Naive thymus-derived CD4-positive, alpha-beta T cell (primary cell): ENCODE results near the gene ATP8B3. TPM values are rescaled to one million over a fixed set of nuclear protein-coding genes. Genes with fewer than 3 reads are reported as not detected.

Source experiments
- ATAC-seq: fragments of 150-1000 bp; cut with Tn5 transposase; 2 replicates; pipeline ENCODE4 v1.10.0; 2021; ENCODE audit warnings: mild to moderate bottlenecking, moderate library complexity
- CTCF ChIA-PET: fragments of 350-600 bp; sonication (Branson Sonifier 250); formaldehyde crosslinking; loops from one replicate; lab custom pipeline; 2021; ENCODE audit warnings: antibody characterized with exemption; lab: Charles Lee
- POLR2A ChIA-PET: fragments of 350-600 bp; sonication (Branson Sonifier 250); formaldehyde crosslinking; loops from one replicate; lab custom pipeline; 2021; ENCODE audit warnings: antibody characterized with exemption, inconsistent platforms; lab: Charles Lee
- DNase-seq, 9 donors: peaks; one replicate each; pipeline versions ENCODE4 v3.0.0 to v3.0.0-alpha.2; 2020 to 2022; ENCODE audit warnings: mixed read lengths in 1 of 9
- H3K27ac ChIP-seq: one replicate; pipeline ENCODE4 v1.7.0; 2013; ENCODE audit warnings: mild to moderate bottlenecking, low read depth, low read length, moderate library complexity
- H3K27me3 ChIP-seq, 2 donors: one replicate each; pipeline ENCODE4 v1.7.0; 2013; ENCODE audit warnings: low read length in 2 of 2, mild to moderate bottlenecking in 2 of 2, moderate library complexity in 2 of 2; ENCODE audit not compliant: control insufficient read depth in 2 of 2, insufficient read depth in 2 of 2
- H3K36me3 ChIP-seq, 3 experiments: 1 replicate in 2 of 3; 2 replicates in 1 of 3; pipeline ENCODE4 v1.7.0; 2013; ENCODE audit warnings: low read length in 3 of 3, mild to moderate bottlenecking in 3 of 3, moderate library complexity in 1 of 3; ENCODE audit not compliant: insufficient read depth in 3 of 3, control insufficient read depth in 2 of 3
- H3K4me1 ChIP-seq, 2 donors: one replicate each; pipeline ENCODE4 v1.7.0; 2013; ENCODE audit warnings: low read length in 2 of 2, mild to moderate bottlenecking in 2 of 2, moderate library complexity in 1 of 2; ENCODE audit not compliant: control insufficient read depth in 2 of 2, insufficient read depth in 2 of 2
- H3K4me3 ChIP-seq: 2 replicates; pipeline ENCODE4 v1.7.0; 2013; ENCODE audit warnings: mild to moderate bottlenecking, low read length
- H3K9me3 ChIP-seq, 3 experiments: 1 replicate in 2 of 3; 2 replicates in 1 of 3; pipeline ENCODE4 v1.7.0; 2013; ENCODE audit warnings: low read length in 3 of 3; ENCODE audit not compliant: control insufficient read depth in 2 of 3
- H3K27ac Mint-ChIP-seq, 9 donors: one replicate each; pipeline ENCODE4 v1.8.0; 2020 to 2022; ENCODE audit warnings: mixed read lengths in 9 of 9, mild to moderate bottlenecking in 8 of 9, moderate library complexity in 5 of 9, inconsistent platforms in 2 of 9
- H3K27me3 Mint-ChIP-seq, 5 donors: one replicate each; pipeline ENCODE4 v1.8.0; 2021 to 2022; ENCODE audit warnings: mixed read lengths in 5 of 5, mild to moderate bottlenecking in 1 of 5
- H3K36me3 Mint-ChIP-seq, 5 donors: one replicate each; pipeline ENCODE4 v1.8.0; 2020 to 2022; ENCODE audit warnings: mixed read lengths in 5 of 5, mild to moderate bottlenecking in 3 of 5, inconsistent platforms in 1 of 5
- H3K4me1 Mint-ChIP-seq, 7 donors: one replicate each; pipeline ENCODE4 v1.8.0; 2020 to 2022; ENCODE audit warnings: mixed read lengths in 7 of 7, mild to moderate bottlenecking in 3 of 7, inconsistent platforms in 1 of 7
- H3K4me3 Mint-ChIP-seq, 10 donors: one replicate each; pipeline ENCODE4 v1.8.0; 2020 to 2022; ENCODE audit warnings: mild to moderate bottlenecking in 10 of 10, mixed read lengths in 10 of 10, moderate library complexity in 6 of 10, inconsistent platforms in 2 of 10
- H3K9me3 Mint-ChIP-seq, 11 donors: one replicate each; pipeline ENCODE4 v1.8.0; 2020 to 2022; ENCODE audit warnings: mixed read lengths in 11 of 11, mild to moderate bottlenecking in 4 of 11, inconsistent platforms in 1 of 11, moderate library complexity in 1 of 11
- intact Hi-C, 2 donors: fragments of 100-400 bp; cut with micrococcal nuclease; formaldehyde crosslinking; loops; one replicate each; pipeline ENCODE4 v1.15.1; 2023
- polyA plus RNA-seq, 2 donors: library from polyadenylated mRNA; unstranded; fragments of 300-500 nt; fragmentation: Illumina TruSeq; gene quantifications; one replicate each; pipeline ENCODE4 v1.2.3, GENCODE V29; 2021
- total RNA-seq, 6 experiments: library from RNA in 5 of 6; stranded (reverse) in 5 of 6; gene quantifications; 1 replicate in 5 of 6; 2 replicates in 1 of 6; pipeline ENCODE4 v1.2.3 and lab custom pipeline; 2021 to 2026

The ATP8B3 gene
- total and polyA plus RNA-seq, 7 experiments from 2014 or later, result 0.83 to 15.3 (median 3.2) TPM

GRCh38 chr19:1787116-1787515, 25.0 kb downstream of the ATP8B3 start:
- peaks cover 0 to 10% (median 2%) of the 10 kb centered on the region in 11 donors for H3K9me3 Mint-ChIP-seq
- H3K9me3 ChIP-seq, result peaks cover 0 to 2% (median 0%) of the 10 kb centered on the region in 3 experiments
- H3K36me3 Mint-ChIP-seq, result no peaks in the 10 kb centered on the region
- ChIA-PET POLR2A (no interaction called here), CTCF (interaction anchor here (0.7 kb wide), 1 partner anchor 10 kb away, joined by 4 read pairs; no protein-coding TSS in a partner anchor)
- H3K4me1 Mint-ChIP-seq, result peaks cover 0 to 2% (median 0%) of the 10 kb centered on the region in 7 donors
- H3K27ac Mint-ChIP-seq, result no peak overlapping the region
- no peak for DNase-seq
- no peaks in the 10 kb centered on the region for H3K36me3 ChIP-seq
- no peak for ATAC-seq
- peaks cover 5 to 34% (median 17%) of the 10 kb centered on the region in 5 donors for H3K27me3 Mint-ChIP-seq
- intact Hi-C loops, result no loop called here
- H3K27ac ChIP-seq, result no peak overlapping the region
- no peaks in the 10 kb centered on the region for H3K4me1 ChIP-seq
- no peaks in the 10 kb centered on the region for H3K27me3 ChIP-seq
- no peak overlapping the region for H3K4me3 Mint-ChIP-seq
- H3K4me3 ChIP-seq, result no peak overlapping the region

GRCh38 chr19:1786668-1787067, 25.4 kb downstream of the ATP8B3 start:
- ChIA-PET CTCF (no interaction called here), POLR2A (no interaction called here)
- Mint-ChIP-seq H3K27me3 (peaks cover 5 to 34% (median 19%) of the 10 kb centered on the region in 5 donors), H3K36me3 (no peaks in the 10 kb centered on the region), H3K9me3 (peaks cover 0 to 15% (median 2%) of the 10 kb centered on the region in 11 donors), H3K27ac (no peak overlapping the region), H3K4me3 (no peak overlapping the region), H3K4me1 (peaks cover 0 to 2% (median 0%) of the 10 kb centered on the region in 7 donors)
- Histone ChIP-seq H3K9me3 (peaks cover 0 to 6% (median 0%) of the 10 kb centered on the region in 3 experiments), H3K27ac (no peak overlapping the region), H3K36me3 (no peaks in the 10 kb centered on the region), H3K4me1 (no peaks in the 10 kb centered on the region), H3K27me3 (no peaks in the 10 kb centered on the region), H3K4me3 (no peak overlapping the region)
- no peak for DNase-seq
- no peak for ATAC-seq
- intact Hi-C loops, result no loop called here

- Mint-ChIP-seq H3K27me3 (peaks cover 7 to 43% (median 29%) of the 10 kb centered on the region in 5 donors), H3K4me1 (peaks cover 0 to 2% (median 0%) of the 10 kb centered on the region in 7 donors), H3K9me3 (peaks cover 0 to 26% (median 5%) of the 10 kb centered on the region in 11 donors), H3K36me3 (no peaks in the 10 kb centered on the region), H3K4me3 (no peak overlapping the region), H3K27ac (no peak overlapping the region)
- DNase-seq (no peak), ATAC-seq (no peak)
- Histone ChIP-seq H3K27ac (no peak overlapping the region), H3K4me1 (no peaks in the 10 kb centered on the region), H3K36me3 (no peaks in the 10 kb centered on the region), H3K9me3 (peaks cover 0 to 8% (median 0%) of the 10 kb centered on the region in 3 experiments), H3K27me3 (no peaks in the 10 kb centered on the region), H3K4me3 (no peak overlapping the region)
- ChIA-PET POLR2A (no interaction called here), CTCF (no interaction called here)
- intact Hi-C loops, result no loop called here
These were observed 26.8 kb downstream of the ATP8B3 start for GRCh38 chr19:1785310-1785709.

- intact Hi-C loops, result no loop called here
- Histone ChIP-seq H3K4me3 (no peak overlapping the region), H3K9me3 (peaks cover 0 to 8% (median 0%) of the 10 kb centered on the region in 3 experiments), H3K36me3 (no peaks in the 10 kb centered on the region), H3K4me1 (no peaks in the 10 kb centered on the region), H3K27me3 (no peaks in the 10 kb centered on the region), H3K27ac (no peak overlapping the region)
- no peaks in the 10 kb centered on the region for H3K36me3 Mint-ChIP-seq
- ATAC-seq, result no peak
- CTCF ChIA-PET, result interaction anchor here (0.6 kb wide), 1 partner anchor 1050 kb away, joined by 3 read pairs; no protein-coding TSS in a partner anchor
- H3K27me3 Mint-ChIP-seq, result peaks cover 18 to 54% (median 38%) of the 10 kb centered on the region in 5 donors
- H3K27ac Mint-ChIP-seq, result no peak overlapping the region
- POLR2A ChIA-PET, result interaction anchor here (0.6 kb wide), 1 partner anchor 931 kb away, joined by 3 read pairs; no protein-coding TSS in a partner anchor
- H3K9me3 Mint-ChIP-seq, result peaks cover 0 to 26% (median 5%) of the 10 kb centered on the region in 11 donors
- no peak overlapping the region for H3K4me3 Mint-ChIP-seq
- peaks cover 0 to 7% (median 2%) of the 10 kb centered on the region in 7 donors for H3K4me1 Mint-ChIP-seq
- DNase-seq, result no peak
These were observed 28.2 kb downstream of the ATP8B3 start for GRCh38 chr19:1783874-1784273.

GRCh38 chr19:1783354-1783753, 28.7 kb downstream of the ATP8B3 start:
- CTCF ChIA-PET, result interaction anchor here (0.6 kb wide), 2 partner anchors 42 to 1050 kb away, joined by 3 read pairs; no protein-coding TSS in a partner anchor
- Histone ChIP-seq H3K4me3 (no peak overlapping the region), H3K27ac (no peak overlapping the region), H3K4me1 (no peaks in the 10 kb centered on the region), H3K9me3 (peaks cover 0 to 8% (median 0%) of the 10 kb centered on the region in 3 experiments), H3K36me3 (no peaks in the 10 kb centered on the region), H3K27me3 (no peaks in the 10 kb centered on the region)
- DNase-seq (no peak), ATAC-seq (no peak)
- POLR2A ChIA-PET, result interaction anchor here (0.6 kb wide), 1 partner anchor 931 kb away, joined by 3 read pairs; no protein-coding TSS in a partner anchor
- H3K36me3 Mint-ChIP-seq, result no peaks in the 10 kb centered on the region
- H3K4me1 Mint-ChIP-seq, result peaks cover 0 to 7% (median 2%) of the 10 kb centered on the region in 7 donors
- intact Hi-C loops, result no loop called here
- no peak overlapping the region for H3K4me3 Mint-ChIP-seq
- peaks cover 23 to 58% (median 43%) of the 10 kb centered on the region in 5 donors for H3K27me3 Mint-ChIP-seq
- H3K9me3 Mint-ChIP-seq, result peaks cover 0 to 26% (median 5%) of the 10 kb centered on the region in 11 donors
- no peak overlapping the region for H3K27ac Mint-ChIP-seq

GRCh38 chr19:1782521-1782920, 29.6 kb downstream of the ATP8B3 start:
- Mint-ChIP-seq H3K4me3 (no peak overlapping the region), H3K27me3 (peaks cover 29 to 65% (median 48%) of the 10 kb centered on the region in 5 donors), H3K9me3 (peaks cover 0 to 26% (median 5%) of the 10 kb centered on the region in 11 donors), H3K36me3 (no peaks in the 10 kb centered on the region), H3K27ac (no peak overlapping the region), H3K4me1 (peaks cover 0 to 7% (median 2%) of the 10 kb centered on the region in 7 donors)
- Histone ChIP-seq H3K4me1 (no peaks in the 10 kb centered on the region), H3K9me3 (peaks cover 0 to 8% (median 0%) of the 10 kb centered on the region in 3 experiments), H3K27ac (no peak overlapping the region), H3K4me3 (no peak overlapping the region), H3K36me3 (no peaks in the 10 kb centered on the region), H3K27me3 (no peaks in the 10 kb centered on the region)
- ChIA-PET POLR2A (no interaction called here), CTCF (interaction anchor here (0.5 to 0.8 kb wide), 4 partner anchors 43 to 974 kb away, joined by 3 to 6 read pairs (median 3); no protein-coding TSS in a partner anchor)
- DNase-seq, result no peak
- intact Hi-C loops, result no loop called here
- ATAC-seq, result no peak
